Mammary epithelial cell (primary cell): ENCODE data around the gene COPS7B.

ENCODE experiments used
- CTCF ChIP-seq, 2 donors: IDR thresholded peaks in 1 of 2; conservative IDR thresholded peaks in 1 of 2; 2 replicates each; pipeline ENCODE4 v1.5.1; 2011 to 2012; ENCODE audit warnings: inconsistent platforms in 2 of 2, low read length in 2 of 2, mild to moderate bottlenecking in 2 of 2, control low read depth in 1 of 2, low read depth in 1 of 2; ENCODE audit not compliant: insufficient read depth in 1 of 2; ENCODE audit errors: extremely low read depth in 1 of 2
- EZH2 ChIP-seq: IDR thresholded peaks from 2 replicates; pipeline ENCODE4 v1.6.1; 2012; ENCODE audit warnings: low read length, inconsistent platforms, borderline replicate concordance

- TF ChIP-seq EZH2 (no peak), CTCF (conservative IDR thresholded peaks at IDR 0.05 in 1 of 2, IDR thresholded peaks at IDR 0.05 in 1 of 2; ENCODE audit: extremely low read depth in 1 of 2, insufficient read depth in 1 of 2, low read depth in 1 of 2, low read length in 2 of 2) (no peak)
These were observed 20.7 kb upstream of the COPS7B start for GRCh38 chr2:231765496-231765929.
